ENCODE results near the gene TUNAR.

The TUNAR gene

DNA sequence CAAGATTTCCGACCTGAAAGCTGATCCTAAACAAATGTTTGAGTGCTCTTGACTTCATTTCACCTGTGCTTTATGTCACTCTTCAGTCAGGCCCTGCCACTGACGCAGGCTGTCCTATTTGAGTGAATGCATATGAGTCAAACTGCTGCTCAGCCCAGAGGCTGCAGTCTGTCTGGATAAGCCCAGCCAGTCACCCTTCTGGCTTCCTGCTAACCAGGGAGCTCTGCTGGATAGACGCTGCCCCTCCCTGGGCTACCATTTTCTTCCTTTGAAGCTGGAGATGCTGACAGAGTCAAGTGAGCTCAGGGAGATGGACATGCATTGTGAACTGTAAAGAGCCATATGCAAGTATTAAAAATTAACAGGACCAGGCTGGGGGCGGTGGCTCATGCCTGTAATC lies 5.1 kb upstream of the TUNAR start:
- in situ Hi-C loops (cut with MboI; ENCODE audit: low sequenced_read_pairs) = no loop called here

DNA sequence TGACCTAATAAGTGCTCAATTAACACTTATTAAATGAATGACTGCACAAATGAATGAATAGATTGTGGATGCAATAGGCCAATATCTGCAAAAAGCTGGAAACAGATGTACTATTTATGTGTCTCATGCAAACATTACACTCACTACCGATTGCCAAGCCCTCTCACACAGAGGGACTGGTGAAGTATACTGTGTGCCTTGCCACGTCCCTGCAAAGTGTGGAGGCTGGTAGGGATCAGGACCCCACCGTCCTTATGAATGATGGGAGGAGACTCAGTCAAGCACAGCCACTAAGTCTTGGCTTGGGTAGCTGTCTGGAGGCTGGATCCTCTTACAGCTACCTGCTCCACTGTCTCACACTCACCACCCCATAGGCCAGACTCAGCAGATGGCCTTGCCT lies 3.9 kb upstream of the TUNAR start:
- in situ Hi-C loops (cut with MboI; ENCODE audit: low sequenced_read_pairs) = no loop called here

DNA sequence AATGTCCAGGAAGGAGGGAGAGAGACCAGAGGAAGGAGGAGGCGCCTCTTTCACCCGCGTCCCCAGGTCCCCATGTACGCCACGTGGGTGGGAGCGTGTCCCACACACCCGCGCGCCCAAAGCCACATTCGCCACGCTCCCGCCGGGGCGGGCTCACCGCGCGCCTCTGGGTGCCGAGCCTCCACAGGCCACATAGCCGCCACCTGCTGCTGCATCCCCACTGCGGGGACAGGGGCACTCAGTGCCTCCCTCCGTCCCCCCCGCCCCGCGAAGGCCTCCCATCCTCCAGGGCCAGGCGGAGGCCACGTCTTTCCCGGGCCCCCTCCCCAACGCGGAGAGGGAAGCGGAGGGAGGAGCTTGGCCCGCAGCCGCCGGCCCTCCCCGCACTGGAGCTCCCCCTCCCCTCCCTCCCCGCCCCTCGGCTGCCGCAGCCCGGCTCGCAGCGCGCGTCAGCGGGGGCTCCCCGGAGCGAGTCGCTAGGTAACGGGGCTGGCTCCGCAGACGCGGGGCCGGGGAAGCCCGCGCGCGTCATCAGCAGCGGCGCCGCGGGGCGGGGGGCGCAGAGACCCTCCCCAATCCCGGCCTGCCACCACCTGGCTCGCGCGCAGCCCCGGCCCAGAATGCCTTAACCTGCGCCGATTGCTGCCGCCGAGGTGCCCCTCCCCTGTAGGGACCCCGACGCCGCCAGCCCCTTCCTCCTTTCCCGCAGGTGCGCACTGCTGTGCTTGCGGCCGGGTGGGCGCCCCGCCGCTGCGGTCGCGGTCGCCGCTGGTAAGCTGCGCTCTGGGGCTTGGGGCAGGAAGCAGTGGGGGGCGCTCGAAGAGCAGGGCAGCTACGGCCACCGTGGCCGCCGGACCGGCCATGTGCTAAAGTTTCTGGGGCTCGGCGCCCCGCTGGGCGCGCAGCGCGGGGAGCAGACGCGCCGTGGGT lies 536 bp upstream of the TUNAR start:
- in situ Hi-C loops (cut with MboI; ENCODE audit: low sequenced_read_pairs) = no loop called here

DNA sequence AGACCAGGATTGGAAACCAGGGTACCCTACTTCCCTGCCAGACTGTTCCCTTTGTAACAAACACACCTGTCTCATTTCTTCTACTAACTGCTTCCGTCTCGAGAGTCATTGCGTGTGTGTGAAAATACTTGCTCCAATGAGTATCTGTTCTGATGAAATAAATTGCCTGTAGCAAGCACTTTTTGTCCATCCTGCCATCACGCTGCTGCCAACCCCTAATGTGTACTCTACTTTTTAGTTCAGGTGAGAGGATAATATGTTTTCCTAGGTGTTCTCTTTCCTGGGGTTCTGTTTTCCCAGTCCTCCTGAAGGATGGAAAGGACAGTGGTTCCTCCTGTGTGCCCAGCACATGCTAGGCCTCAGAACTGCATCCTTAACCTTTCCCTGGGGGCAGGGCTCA lies 1.0 kb downstream of the TUNAR start:
- in situ Hi-C loops (cut with MboI; ENCODE audit: low sequenced_read_pairs) = no loop called here

DNA sequence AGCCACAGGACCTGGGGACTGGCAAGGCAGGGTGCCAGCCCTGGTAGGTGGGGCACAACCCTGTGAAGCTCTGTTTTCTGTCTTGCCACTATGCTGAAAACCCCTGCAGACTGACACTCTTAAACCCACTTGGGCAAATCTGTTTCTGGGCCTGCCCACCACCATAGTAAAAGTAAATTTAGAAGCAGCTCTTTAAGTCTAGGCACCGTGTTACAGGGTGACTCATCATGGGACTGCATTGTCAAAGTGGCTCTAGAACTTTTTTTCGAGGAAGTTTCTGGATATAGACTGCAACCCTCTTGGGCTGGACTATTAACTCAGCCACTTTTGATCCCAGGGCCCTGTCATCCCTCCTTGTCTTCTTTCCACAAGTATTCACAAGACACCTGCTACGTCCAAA lies 7.7 kb downstream of the TUNAR start:
- in situ Hi-C loops (cut with MboI; ENCODE audit: low sequenced_read_pairs) = no loop called here

DNA sequence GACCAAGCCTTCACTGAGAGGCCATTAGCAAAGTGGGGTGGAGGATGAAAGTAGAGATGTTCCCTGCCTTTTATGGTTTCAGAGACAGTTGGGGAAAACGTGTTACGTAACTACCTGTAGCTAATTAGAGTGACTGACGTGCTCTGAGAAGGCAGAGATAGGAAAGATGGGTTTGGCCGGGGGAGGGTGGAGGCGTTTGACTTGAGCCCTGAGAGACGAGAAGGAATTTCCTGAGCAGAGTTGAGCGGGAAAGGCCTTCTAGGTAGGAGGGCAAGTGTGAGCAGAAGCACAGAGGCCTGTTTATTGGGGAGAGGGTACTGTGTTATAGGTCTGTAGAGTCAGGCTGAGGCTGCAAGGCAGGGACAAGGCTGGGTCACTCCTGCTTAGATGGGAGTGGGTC lies 8.6 kb downstream of the TUNAR start:
- in situ Hi-C loops (cut with MboI; ENCODE audit: low sequenced_read_pairs) = no loop called here

DNA sequence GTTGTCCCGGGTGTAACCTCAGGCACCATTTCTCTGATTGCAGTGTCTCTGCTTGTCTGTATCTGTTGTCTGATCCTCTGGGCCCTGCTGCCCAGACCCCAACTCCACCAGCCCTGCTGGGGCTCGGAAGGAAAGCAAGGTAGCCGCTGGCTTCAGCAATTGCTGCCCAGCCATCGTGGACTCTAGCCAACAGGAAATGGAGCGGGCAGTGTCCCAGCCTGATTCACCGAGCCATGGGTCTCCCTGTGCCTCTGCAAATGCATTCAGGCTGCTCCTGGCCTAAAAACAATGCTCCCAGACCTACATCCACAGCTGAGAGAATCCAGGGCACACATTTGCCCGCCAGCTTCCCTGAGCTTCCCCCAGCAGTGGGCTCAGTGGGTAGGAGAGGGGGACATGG lies 9.2 kb downstream of the TUNAR start:
- in situ Hi-C loops (cut with MboI; ENCODE audit: low sequenced_read_pairs) = no loop called here

DNA sequence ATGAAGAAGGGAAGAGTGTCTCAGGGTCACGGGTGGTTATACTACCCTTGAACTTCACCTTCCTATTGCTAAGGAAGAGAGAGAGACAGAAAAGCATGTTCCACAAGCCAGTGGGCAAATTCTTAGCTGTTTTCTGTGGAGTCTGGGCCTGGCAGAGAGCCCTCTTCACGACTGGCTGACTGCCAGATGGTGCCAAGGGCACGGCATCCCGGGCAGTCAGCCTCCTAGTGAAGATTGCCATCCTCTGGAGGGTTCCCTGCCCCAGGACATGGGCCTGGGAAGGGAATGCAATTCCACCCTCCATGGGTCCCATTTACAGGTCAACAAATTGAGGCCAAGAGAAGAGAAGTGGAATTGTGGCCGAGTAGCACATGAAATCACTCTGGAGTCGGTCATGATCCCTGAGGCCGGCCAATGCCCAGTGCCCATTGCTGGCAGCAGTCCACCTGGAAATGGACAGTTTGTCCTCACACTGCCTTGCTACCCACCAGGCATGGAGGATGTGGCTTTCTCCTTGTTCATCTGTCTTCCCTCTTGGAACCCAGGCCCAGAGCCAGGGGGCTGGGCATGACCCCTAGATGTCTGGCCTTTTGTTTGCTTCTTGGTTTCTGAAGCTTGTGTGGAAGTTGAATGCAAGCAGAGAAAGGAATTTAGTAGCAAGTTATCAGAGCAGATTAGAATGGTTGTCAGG lies 9.9 kb downstream of the TUNAR start:
- in situ Hi-C loops (cut with MboI; ENCODE audit: low sequenced_read_pairs) = no loop called here

DNA sequence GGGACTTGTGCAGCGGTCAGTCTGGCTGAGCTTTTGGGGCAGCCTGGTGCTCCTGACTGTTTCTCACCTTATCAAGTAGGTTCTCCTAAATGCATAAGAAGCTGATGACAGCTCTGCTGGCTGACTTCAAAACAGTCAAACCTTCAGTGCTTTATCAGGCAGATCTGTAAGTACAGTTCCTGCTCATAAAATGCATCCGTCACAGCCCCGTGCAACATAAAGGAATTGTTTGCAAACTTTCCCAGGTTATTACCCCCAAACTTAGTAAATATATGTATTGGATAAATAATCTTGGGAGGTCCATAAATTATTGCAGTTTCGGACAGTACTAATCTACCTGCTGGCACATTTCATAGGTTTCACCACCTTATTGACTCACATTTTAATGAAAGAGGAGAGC lies 10.7 kb downstream of the TUNAR start:
- in situ Hi-C loops (cut with MboI; ENCODE audit: low sequenced_read_pairs) = no loop called here

DNA sequence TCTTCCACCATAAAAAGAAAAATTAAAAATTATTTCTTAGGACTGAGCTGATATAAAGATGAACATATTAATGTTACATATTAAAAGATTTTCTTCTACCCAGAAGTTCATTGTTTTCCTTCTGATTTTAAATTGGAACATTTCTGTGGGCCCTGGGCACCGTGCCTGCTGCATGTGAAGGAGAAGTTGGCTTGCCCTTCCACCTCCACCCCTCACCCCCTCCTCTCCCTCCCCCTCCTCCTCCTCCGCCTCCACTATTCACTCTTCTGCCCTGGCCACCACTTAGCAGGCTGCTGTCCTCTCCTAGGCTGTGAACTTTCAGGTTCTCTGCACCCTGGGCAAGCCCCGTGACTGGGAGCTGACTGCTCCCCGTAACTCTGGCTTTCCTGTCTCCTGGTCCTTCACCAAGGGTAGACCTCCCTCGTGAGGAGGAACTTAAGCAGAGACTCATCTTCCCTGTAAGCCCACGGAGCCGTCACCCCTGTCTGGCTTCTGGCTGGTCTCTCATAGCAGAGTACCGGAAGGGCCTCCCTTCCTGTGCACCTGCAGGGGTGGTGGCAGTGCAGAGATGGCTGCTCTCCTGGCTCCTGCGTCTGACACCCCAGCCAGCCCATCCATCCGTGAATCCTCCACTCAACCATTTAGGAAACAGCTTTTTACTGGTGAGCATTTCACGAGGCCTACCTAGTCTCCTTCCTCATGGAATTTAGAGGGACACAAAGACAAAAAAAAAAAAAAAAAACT lies 12.8 kb downstream of the TUNAR start:
- in situ Hi-C loops (cut with MboI; ENCODE audit: low sequenced_read_pairs) = no loop called here

DNA sequence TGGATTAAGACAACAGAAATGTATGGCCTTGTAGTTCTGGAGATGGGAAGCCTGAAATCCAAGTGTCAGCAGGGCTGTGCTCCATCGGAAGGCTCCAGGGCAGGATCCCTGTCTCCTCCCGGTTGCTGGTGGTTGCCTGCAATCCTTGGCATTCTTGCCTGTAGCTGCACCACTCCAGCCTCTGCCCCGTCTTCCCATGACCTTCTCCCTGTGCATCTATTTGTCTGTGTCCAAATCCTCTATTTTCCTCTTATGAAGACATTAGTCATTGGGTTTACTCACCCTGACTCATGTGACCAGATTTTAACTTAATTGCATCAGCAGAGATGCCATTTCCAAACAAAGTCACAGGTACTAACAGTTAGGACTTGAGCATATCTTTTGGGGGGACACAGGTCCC lies 15.1 kb downstream of the TUNAR start:
- in situ Hi-C loops (cut with MboI; ENCODE audit: low sequenced_read_pairs) = no loop called here

DNA sequence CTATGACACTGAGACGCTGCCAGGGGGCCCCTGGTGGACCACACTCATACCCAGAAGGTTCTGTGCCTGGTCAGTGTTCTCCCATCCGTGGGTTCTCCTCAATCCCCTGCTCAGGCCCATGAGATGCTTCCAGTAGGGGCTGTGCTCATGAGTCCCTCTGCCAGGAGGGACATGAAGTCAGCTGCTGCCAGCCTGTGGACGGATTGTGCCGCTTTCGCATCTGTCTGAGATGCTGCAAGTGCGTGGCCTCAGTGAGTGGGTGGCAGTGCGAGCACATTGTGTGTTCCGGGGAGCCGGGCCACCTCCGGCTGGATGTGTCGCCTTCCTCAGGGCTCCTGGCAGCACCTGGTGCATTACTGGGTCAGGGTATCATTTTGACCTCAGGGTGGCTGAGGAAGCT lies 15.5 kb downstream of the TUNAR start:
- in situ Hi-C loops (cut with MboI; ENCODE audit: low sequenced_read_pairs) = no loop called here

DNA sequence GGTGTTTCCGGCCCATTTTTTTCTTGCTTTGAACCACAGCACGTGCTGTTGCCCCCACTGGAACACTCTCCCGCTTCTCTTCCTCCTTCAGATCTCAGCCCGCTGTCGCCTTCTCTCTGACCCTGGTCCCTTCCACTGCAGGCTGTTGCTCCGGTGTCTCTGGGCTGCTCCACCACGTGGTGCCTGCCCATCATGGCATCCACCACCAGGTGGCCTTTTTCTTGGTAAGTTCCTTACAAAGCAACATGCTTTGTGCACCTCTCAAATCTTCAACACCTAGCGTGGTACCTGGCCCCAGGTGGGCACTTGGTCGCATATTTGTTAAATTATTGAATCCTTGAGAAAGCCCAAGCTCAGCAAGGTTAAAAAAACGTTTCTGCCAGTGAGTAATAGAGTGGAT lies 19.1 kb downstream of the TUNAR start:
- in situ Hi-C loops (cut with MboI; ENCODE audit: low sequenced_read_pairs) = no loop called here

DNA sequence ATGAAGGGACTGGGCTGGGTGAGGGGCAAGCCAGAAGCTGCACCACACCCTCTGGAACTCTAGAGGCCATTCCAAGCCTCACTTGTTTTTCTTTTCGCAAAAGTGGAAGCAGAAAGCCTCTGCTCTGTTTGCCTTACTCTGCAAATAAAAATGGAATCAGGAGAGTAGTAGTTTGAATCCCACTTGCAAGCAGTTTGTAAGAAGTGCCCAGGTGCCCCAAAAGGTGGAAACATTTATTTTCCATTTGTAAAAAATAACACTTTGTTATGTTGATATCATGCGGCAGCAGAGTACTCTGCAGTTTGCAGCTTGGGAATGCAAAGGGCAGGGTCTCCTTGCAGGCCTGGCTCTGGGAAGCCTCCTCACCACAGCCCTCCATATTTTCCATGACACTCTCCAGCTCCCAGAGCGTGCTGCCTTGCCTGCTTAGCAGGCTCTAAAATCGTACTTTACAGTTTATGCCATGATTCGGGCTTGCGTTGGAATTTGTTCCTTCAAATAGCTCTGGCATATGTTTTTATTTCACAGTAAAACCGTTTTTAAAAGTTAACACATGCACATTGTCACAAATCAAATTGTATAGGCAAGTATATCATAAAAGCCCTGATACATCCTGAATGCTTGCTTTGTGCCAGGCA lies 20.0 kb downstream of the TUNAR start:
- in situ Hi-C loops (cut with MboI; ENCODE audit: low sequenced_read_pairs) = no loop called here

DNA sequence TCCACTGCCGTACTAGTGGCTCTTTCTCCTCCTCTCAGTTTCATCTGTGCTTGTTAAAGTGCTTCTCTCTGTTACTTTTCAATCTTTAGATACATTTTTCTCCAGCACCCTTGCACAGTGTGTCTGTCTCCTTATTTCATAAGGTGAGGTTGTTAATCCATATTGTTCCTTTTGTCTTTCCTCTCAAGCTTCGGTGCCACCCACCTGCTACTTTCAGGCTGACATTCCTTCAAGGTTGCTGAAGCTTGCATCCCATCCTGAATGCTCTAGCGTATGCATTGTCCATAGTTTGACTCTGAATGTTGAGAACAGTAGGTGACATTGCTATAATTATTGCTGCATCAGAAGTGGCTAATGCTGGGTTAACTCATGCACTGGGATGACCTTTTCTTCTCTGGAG lies 20.6 kb downstream of the TUNAR start:
- in situ Hi-C loops (cut with MboI; ENCODE audit: low sequenced_read_pairs) = no loop called here

DNA sequence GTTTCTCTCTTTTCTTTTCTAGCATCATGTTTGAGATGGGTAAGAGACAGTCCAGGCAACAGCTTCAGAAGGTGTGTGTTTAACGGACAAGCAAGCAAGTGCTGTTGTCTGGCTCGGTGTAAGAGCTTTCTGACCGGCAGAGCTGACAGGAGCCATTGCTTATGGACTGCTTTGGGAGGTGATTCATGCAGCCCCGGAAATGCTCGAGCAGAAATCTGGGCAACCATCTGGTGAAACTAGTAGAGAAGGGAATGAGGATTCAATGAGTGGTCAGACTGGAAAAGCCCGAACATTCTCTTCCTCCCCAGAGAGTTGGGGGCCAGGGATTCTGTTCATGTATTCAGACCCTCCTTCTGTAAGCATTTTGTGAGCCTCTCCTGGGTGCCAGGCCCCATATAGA lies 24.4 kb downstream of the TUNAR start:
- in situ Hi-C loops (cut with MboI; ENCODE audit: low sequenced_read_pairs) = no loop called here

DNA sequence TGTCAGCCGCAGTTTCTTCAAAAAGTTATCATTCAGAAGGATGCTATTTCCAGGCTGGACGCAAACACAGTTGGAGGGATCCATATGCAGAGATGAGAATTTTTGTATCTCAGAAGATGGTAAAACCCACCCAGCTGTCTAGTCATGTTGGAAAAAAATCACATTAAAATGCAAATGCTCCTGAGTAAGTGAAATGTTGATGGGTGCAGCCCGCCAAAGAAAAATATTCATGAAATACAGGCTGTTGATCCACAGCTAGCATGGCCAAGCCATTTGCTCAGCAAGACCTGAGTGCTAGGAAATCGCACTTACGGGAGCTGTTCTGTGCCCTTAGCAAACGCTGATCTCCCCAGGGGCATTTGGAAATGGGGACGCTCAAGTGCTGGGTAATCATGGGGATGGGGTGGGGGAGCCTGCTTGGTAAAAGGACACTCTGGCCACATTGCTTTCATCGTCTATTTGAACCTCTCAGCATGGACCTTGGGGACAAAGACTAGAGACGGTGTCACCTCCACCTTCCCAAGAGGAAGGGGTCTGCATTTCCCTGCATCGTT lies 25.7 kb downstream of the TUNAR start:
- in situ Hi-C loops (cut with MboI; ENCODE audit: low sequenced_read_pairs) = no loop called here

DNA sequence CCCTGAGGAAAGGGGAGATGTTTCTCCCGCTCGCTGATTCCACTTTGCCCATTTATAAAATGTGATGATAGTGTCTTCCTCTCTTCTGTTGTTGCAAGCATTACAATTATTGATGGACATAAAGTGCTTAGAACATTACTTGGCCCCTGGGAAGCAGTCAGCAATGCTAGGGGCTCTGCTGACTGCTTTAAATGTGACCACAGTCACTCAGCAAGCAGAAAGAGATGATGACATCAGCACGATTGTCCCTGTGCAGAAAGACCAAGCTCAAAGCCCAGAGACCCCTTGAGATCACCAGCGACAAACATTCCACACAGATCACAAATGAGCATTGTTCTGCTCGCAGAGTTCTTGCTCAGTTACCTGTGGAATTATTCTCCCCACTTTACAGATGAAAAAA lies 26.5 kb downstream of the TUNAR start:
- in situ Hi-C loops (cut with MboI; ENCODE audit: low sequenced_read_pairs) = no loop called here

DNA sequence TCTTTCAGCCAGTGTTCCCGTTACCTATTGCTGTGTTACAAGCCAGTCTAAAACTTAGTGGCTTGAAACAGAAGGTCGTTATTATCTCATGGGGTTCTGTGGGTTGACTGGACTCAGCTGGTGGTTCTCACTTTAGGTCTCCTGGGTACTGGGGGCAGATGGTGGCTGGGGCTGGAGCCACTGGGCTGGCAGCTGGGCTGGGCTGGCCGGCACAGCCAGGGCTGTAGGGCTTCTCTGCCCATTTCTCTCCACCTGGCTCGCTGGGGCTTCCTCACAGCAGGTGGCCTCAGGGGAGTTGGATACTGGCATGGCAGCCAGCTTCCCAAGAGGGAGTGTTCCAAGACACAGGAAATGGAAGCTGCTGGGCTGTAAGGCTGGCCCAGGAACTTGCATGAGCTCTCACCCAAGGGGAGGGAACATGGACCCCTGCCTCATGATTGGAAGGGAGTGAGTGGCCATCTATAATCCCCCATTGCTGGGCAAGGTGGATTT lies 27.0 kb downstream of the TUNAR start:
- in situ Hi-C loops (cut with MboI; ENCODE audit: low sequenced_read_pairs) = no loop called here

DNA sequence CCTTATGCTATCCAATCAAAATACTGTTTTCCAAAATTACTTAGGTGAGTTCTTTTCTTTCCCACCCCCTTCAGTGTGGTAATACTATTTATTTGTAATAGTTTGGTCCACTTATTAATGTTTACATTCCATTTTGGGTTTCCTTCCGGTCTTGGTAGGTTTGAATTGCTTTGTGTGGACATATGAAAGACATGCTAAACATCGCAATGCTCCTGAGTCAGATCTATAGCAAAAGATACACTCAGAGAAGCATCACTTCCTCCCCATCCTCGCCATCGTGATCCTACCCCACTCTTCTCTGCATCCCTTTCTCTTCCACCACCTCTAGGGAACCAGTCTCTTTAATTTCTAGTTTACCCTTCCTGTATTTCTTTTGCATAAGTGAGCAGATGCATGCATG lies 30.0 kb downstream of the TUNAR start:
- in situ Hi-C loops (cut with MboI; ENCODE audit: low sequenced_read_pairs) = no loop called here

DNA sequence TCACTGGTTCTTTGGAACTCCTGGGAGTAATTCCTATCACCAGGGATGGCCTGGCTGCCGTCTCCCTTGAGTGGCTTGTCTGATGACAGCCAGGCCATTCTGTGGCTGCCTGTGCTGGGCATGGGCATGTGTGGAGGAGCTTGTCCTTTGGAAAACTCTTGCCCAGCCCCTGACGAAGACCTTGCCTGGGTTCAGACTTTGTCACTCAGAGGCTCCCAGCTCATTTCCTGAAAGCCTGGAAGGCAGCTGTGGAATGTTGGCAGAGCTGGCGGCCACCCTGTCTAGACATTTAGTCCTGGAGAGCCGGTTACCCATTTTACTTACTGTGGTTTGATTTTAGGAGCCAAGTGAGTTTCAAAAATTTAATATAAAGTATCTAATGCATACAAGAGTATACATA lies 34.0 kb downstream of the TUNAR start:
- in situ Hi-C loops (cut with MboI; ENCODE audit: low sequenced_read_pairs) = no loop called here
